Measurements from ENCODE around the gene DTNBP1. TPM values are rescaled to one million over a fixed set of nuclear protein-coding genes. Genes with fewer than 3 reads are reported as not detected.

DTNBP1 gene
- total and polyA plus RNA-seq, 2 of the 13 experiments (the other 11 are each of a cell fraction or from before 2014, with no cell fraction given), result 6.6 to 19.1 TPM

GRCh38 chr6:15555101-15556038 lies 107.5 kb downstream of the DTNBP1 start:
- no peaks in the 10 kb centered on the region for H3K4me1 ChIP-seq (ENCODE audit: insufficient read depth, low read length)
- H3K27me3 ChIP-seq (ENCODE audit: control insufficient read depth in 1 of 2, insufficient read depth in 2 of 2, low read length in 2 of 2), result no peaks in the 10 kb centered on the region
- CTCF ChIA-PET (ENCODE audit: low intra/inter-chr PET ratio, low total read pairs), result no interaction called here
- in situ Hi-C loops (cut with HindIII; ENCODE audit: extremely low pct_ligation_motif_present, low pct_unique_long_range_greater_than_20kb) (no loop called here), intact Hi-C loops (cut with micrococcal nuclease; ENCODE audit: unreplicated experiment) (no loop called here)
- no peaks in the 10 kb centered on the region for H4K20me1 ChIP-seq (ENCODE audit: insufficient read depth, low read length)
- no TSS peak for BruUV-seq (replicated peaks)
- H3K27ac ChIP-seq (ENCODE audit: extremely low read length, insufficient read depth, low read length), result no peak overlapping the region
- no peaks in the 10 kb centered on the region for H3K79me2 ChIP-seq (ENCODE audit: insufficient read depth, low read length)
- no peaks in the 10 kb centered on the region for H3K9me3 ChIP-seq (ENCODE audit: low read length)
- no peak overlapping the region for H3K9ac ChIP-seq (ENCODE audit: insufficient read depth, low read depth, low read length)
- H3K36me3 ChIP-seq (replicated peaks in 1 of 2; ENCODE audit: control insufficient read depth in 1 of 2, insufficient read depth in 2 of 2, low read length in 2 of 2), result no peaks in the 10 kb centered on the region; a peak in 1 of 5 replicates
- DNase-seq (ENCODE audit: low spot score) (no peak), ATAC-seq (no peak), FAIRE-seq (no peak)
- POLR2A ChIA-PET, result no interaction called here
- WGBS (ENCODE audit: low lambda C conversion rate), result 95% methylated on average over 5 of the region's 5 CpGs
- H3K4me2 ChIP-seq (ENCODE audit: low read depth, low read length), result no peak overlapping the region
- H3K4me3 ChIP-seq (replicated peaks in 1 of 3; ENCODE audit: insufficient read depth in 1 of 3, low read depth in 2 of 3, low read length in 3 of 3), result no peak overlapping the region
- H2AFZ ChIP-seq (ENCODE audit: low read length), result no peak overlapping the region
- no peak for TF ChIP-seq ZEB1 (IDR thresholded peaks at IDR 0.05; ENCODE audit: insufficient replicate concordance, low read depth)
- no peak for TF ChIP-seq MXI1 (IDR thresholded peaks at IDR 0.05; ENCODE audit: borderline replicate concordance, low read depth, low read length)
- no peak for TF ChIP-seq MLX (CRISPR knock-in tag; IDR thresholded peaks at IDR 0.05)
- TF ChIP-seq JUN (CRISPR knock-in tag; IDR thresholded peaks at IDR 0.05), result no peak
- TF ChIP-seq BORCS8-MEF2B (CRISPR knock-in tag; IDR thresholded peaks at IDR 0.05), result no peak
- TF ChIP-seq IKZF5 (CRISPR knock-in tag; IDR thresholded peaks at IDR 0.05), result no peak
- TF ChIP-seq TRAFD1 (CRISPR knock-in tag; IDR thresholded peaks at IDR 0.05; ENCODE audit: borderline replicate concordance), result no peak
- TF ChIP-seq SALL1 (CRISPR knock-in tag; IDR thresholded peaks at IDR 0.05), result no peak
- TF ChIP-seq ZNF350 (CRISPR knock-in tag; IDR thresholded peaks at IDR 0.05; ENCODE audit: borderline replicate concordance, low read depth), result no peak
- TF ChIP-seq ZGPAT (CRISPR knock-in tag; IDR thresholded peaks at IDR 0.05), result no peak
- no peak for TF ChIP-seq ZNF782 (CRISPR knock-in tag; IDR thresholded peaks at IDR 0.05; ENCODE audit: borderline replicate concordance)
- no peak for TF ChIP-seq ZNF253 (CRISPR knock-in tag; IDR thresholded peaks at IDR 0.05; ENCODE audit: borderline replicate concordance)
- no peak for TF ChIP-seq POGK (CRISPR knock-in tag; conservative IDR thresholded peaks at IDR 0.05)
- TF ChIP-seq TAF15 (IDR thresholded peaks at IDR 0.05; ENCODE audit: low read depth, low read length, poor library complexity, severe bottlenecking), result no peak
- TF ChIP-seq MIXL1 (CRISPR knock-in tag; IDR thresholded peaks at IDR 0.05), result no peak
- TF ChIP-seq PAX8 (CRISPR knock-in tag; IDR thresholded peaks at IDR 0.05; ENCODE audit: borderline replicate concordance), result no peak

All from HepG2 (cell line).